Activated T-helper 2 cell treated with anti-CD3 and anti-CD28 coated beads, Interferon-gamma antibody, Interleukin-2, Interleukin-4, amounts not matched to agents 10 μg/mL and 5 μg/mL and 100 μg/mL, durations not matched to agents 14 hours and 24 hours and 36 hours (primary cell): Measurements from ENCODE around the gene CLRN2. TPM values are rescaled to one million over a fixed set of nuclear protein-coding genes. Genes with fewer than 3 reads are reported as not detected.

Experiments
- DNase-seq: peaks from one replicate; pipeline ENCODE4 v3.0.0; 2021; ENCODE audit warnings: low spot score
- H3K27ac Mint-ChIP-seq: one replicate; pipeline ENCODE4 v1.8.0; 2021; ENCODE audit warnings: mixed read lengths
- H3K27me3 Mint-ChIP-seq: one replicate; pipeline ENCODE4 v1.8.0; 2021; ENCODE audit warnings: low read depth, mixed read lengths
- H3K36me3 Mint-ChIP-seq: one replicate; pipeline ENCODE4 v1.8.0; 2021; ENCODE audit warnings: low read depth, mixed read lengths
- H3K4me1 Mint-ChIP-seq: one replicate; pipeline ENCODE4 v1.8.0; 2021; ENCODE audit warnings: low read depth, mixed read lengths
- H3K4me3 Mint-ChIP-seq: one replicate; pipeline ENCODE4 v1.8.0; 2021; ENCODE audit warnings: low read depth, mild to moderate bottlenecking, moderate library complexity, mixed read lengths
- H3K9me3 Mint-ChIP-seq: one replicate; pipeline ENCODE4 v1.8.0; 2021; ENCODE audit warnings: mixed read lengths
- intact Hi-C: fragments of 100-400 bp; cut with micrococcal nuclease; formaldehyde crosslinking; loops from one replicate; pipeline ENCODE4 v1.15.1; 2023
- total RNA-seq: library from RNA; stranded (reverse); gene quantifications from 2 replicates; pipeline ENCODE4 v1.2.3, GENCODE V29; 2022

The CLRN2 gene, protein sequence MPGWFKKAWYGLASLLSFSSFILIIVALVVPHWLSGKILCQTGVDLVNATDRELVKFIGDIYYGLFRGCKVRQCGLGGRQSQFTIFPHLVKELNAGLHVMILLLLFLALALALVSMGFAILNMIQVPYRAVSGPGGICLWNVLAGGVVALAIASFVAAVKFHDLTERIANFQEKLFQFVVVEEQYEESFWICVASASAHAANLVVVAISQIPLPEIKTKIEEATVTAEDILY
- total RNA-seq: not detected in 2 replicates

GRCh38 chr4:17514865-17515264 is at the start of gene CLRN2:
TSS of gene CLRN2 (plus strand) at chr4:17515165. CDS start at chr4:17515267, 102 bp downstream.
- Mint-ChIP-seq H3K4me3 (no peak within 1 kb of the TSS), H3K27me3 (peaks cover 20% of the 10 kb centered on the region), H3K36me3 (peaks cover 7% of the 10 kb centered on the region), H3K27ac (no peak within 1 kb of the TSS), H3K4me1 (peaks cover 19% of the 10 kb centered on the region), H3K9me3 (no peaks in the 10 kb centered on the region)
- intact Hi-C loops: loop anchor here (5.0 kb wide), 1 partner anchor 297 kb away; the partner anchor contains the start of genes DCAF16 and NCAPG
- no peak for DNase-seq

DNA sequence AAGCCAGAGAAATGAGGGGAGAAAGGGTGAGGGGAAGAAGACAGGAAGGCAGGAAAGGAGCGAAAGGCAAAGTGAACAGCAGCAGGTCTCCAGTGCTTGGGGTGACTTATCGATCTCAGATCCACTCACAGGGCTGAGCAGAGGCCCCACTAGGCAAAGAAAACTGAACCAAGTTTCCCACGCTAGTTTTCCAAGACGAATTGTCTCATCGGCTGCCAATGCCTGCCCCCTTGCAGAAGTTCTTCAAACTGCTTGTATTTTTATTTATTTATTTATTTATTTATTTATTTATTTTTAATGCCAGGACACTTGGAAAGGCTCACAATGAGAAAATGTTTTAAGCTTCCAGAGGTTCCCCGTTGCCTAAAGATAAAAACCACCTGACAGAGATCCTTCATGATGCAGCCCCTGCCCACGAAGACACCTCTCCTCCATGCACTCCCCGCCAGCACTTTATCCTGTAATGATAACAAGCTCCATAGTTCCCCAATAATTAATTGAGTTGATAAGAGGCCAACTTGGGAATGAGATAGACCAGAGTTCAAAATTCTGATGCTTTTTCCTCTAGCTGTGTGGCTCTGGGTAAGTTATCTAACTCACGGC is 46.2 kb upstream of the CLRN2 start:
- peaks cover 2% of the 10 kb centered on the region for H3K4me1 Mint-ChIP-seq
- H3K36me3 Mint-ChIP-seq: no peaks in the 10 kb centered on the region
- no peak overlapping the region for H3K27ac Mint-ChIP-seq
- intact Hi-C loops: no loop called here
- H3K9me3 Mint-ChIP-seq: no peaks in the 10 kb centered on the region
- no peak for DNase-seq
- H3K27me3 Mint-ChIP-seq: no peaks in the 10 kb centered on the region
- H3K4me3 Mint-ChIP-seq: no peak overlapping the region

GRCh38 chr4:17469931-17470674 is 44.9 kb upstream of the CLRN2 start:
- intact Hi-C loops: loop anchor here (5.0 kb wide), 1 partner anchor 133 kb away; no protein-coding TSS in a partner anchor
- DNase-seq: no peak
- Mint-ChIP-seq H3K36me3 (no peaks in the 10 kb centered on the region), H3K27me3 (no peaks in the 10 kb centered on the region), H3K27ac (no peak overlapping the region), H3K4me3 (no peak overlapping the region), H3K4me1 (peaks cover 2% of the 10 kb centered on the region), H3K9me3 (no peaks in the 10 kb centered on the region)

DNA sequence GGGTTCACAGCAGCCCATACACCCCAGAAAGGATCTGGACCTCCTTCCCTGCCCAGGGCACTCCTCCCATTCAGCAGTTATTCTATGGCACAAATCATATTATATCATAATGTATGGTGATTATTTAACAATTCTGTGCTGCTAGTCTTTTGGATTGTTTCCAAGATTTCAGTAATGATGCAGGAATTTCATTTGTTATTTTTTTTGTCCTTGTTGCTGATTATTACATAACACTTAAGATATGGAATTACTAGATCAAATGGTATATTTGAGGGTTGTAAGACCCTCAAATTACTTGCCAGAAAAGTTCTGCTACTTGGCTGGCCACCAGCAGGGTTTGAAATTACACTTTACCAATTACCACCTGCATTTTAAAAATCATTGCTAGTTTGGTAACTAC is 39.5 kb upstream of the CLRN2 start:
- Mint-ChIP-seq H3K36me3 (no peaks in the 10 kb centered on the region), H3K4me1 (peaks cover 2% of the 10 kb centered on the region), H3K27ac (no peak overlapping the region), H3K27me3 (no peaks in the 10 kb centered on the region), H3K4me3 (no peak overlapping the region), H3K9me3 (no peaks in the 10 kb centered on the region)
- intact Hi-C loops: no loop called here
- DNase-seq: no peak

GRCh38 chr4:17476853-17477252 is 38.1 kb upstream of the CLRN2 start:
- no peaks in the 10 kb centered on the region for H3K36me3 Mint-ChIP-seq
- no peaks in the 10 kb centered on the region for H3K9me3 Mint-ChIP-seq
- peaks cover 2% of the 10 kb centered on the region for H3K4me1 Mint-ChIP-seq
- no peaks in the 10 kb centered on the region for H3K27me3 Mint-ChIP-seq
- intact Hi-C loops: no loop called here
- H3K27ac Mint-ChIP-seq: no peak overlapping the region
- no peak overlapping the region for H3K4me3 Mint-ChIP-seq
- DNase-seq: no peak

DNA sequence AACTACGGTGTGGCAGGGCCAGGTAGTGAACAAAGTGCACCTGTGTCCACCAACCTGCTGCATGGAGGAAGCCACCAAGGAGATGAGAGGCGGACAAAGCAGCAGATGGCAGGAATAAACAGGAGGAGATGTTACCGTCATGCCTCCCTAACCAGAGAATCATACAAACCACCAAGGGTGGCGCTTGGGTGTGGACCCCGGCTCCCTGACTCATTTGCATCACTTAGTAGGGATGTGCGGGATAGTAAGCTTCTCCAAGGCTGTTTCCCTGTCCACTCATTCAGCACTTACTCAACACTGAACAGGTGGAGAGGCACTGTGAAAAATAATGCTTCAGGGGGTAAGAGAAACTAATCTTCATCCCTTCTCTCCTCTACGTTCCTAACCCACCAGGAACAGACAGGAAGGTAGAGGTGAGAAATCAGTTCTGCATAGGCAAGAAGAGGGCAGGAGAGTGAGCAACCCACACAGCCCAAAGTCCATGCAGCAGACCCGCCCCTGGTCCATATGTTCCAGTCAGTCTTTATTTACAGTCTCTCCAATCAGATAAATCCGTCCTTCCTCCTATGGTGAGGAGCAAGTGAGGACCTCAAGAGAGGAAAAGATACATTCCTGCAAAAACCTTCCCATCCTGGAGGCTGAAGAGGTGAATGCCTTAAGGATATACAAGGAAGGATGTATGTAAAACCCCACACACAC is 37.0 kb upstream of the CLRN2 start:
- Mint-ChIP-seq H3K9me3 (no peaks in the 10 kb centered on the region), H3K27ac (no peak overlapping the region), H3K4me3 (no peak overlapping the region), H3K4me1 (no peaks in the 10 kb centered on the region), H3K27me3 (no peaks in the 10 kb centered on the region), H3K36me3 (no peaks in the 10 kb centered on the region)
- intact Hi-C loops: no loop called here
- DNase-seq: no peak

DNA sequence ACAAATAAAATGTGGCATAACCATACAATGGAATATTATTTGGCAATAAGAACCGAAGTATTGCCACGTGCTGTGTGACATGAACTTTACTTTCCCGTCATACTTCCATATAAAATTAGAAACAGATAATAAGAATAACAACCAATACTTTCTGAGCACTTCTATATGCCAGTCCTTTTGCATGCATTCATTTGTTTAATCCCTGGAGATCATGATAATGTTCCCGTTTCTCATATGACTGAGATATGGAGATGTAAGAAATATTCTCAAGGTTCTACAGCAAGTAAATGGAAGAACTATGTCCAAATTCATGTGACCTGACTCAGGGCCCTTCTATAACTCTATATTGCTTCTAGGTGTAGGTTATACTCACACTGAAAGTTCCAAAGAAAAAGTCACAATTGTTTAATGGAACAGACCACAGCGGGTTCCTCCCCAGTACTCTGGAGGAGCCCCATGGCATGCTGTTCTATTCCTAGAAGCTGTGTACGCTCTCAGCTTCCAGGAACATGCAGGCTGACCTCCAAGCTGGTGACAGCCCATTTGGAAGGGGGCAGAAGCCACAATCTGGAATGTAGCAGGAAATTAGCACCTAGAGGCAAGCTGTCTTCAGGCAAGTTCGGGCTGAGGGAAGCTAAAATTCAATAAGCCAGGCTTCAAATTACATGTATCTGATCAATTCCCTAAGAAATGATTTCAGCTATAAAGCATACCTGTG is 34.6 kb upstream of the CLRN2 start:
- no peaks in the 10 kb centered on the region for H3K9me3 Mint-ChIP-seq
- no peak for DNase-seq
- H3K4me3 Mint-ChIP-seq: no peak overlapping the region
- peaks cover 5% of the 10 kb centered on the region for H3K36me3 Mint-ChIP-seq
- H3K27me3 Mint-ChIP-seq: no peaks in the 10 kb centered on the region
- intact Hi-C loops: no loop called here
- no peaks in the 10 kb centered on the region for H3K4me1 Mint-ChIP-seq
- no peak overlapping the region for H3K27ac Mint-ChIP-seq

- peaks cover 7% of the 10 kb centered on the region for H3K36me3 Mint-ChIP-seq
These were observed 34.0 kb upstream of the CLRN2 start for GRCh38 chr4:17480955-17481354.

DNA sequence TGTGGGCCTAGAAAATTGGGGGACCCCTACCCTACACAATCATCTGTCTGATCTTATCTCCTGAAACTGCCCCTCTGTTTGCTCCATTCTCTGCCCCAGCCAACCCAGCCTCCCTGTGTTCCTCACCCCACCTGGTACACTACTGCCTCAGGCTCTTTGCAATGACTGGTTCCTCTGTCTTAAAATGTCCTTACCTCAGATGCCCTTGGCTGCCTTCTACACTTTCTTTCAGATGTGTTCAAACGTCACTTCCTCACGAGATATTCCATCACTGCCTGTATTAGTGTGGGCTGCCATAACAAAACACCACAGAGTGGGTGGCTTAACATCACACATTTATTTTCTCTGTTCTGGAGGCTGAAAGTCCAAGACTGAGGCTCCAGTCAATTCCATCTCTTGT is 32.2 kb upstream of the CLRN2 start:
- H3K4me1 Mint-ChIP-seq: no peaks in the 10 kb centered on the region
- no peaks in the 10 kb centered on the region for H3K27me3 Mint-ChIP-seq
- intact Hi-C loops: no loop called here
- DNase-seq: no peak
- no peak overlapping the region for H3K27ac Mint-ChIP-seq
- no peaks in the 10 kb centered on the region for H3K9me3 Mint-ChIP-seq
- no peak overlapping the region for H3K4me3 Mint-ChIP-seq
- peaks cover 17% of the 10 kb centered on the region for H3K36me3 Mint-ChIP-seq

More at GRCh38 chr4:17480955-17481354, 34.0 kb upstream of the CLRN2 start:
- Mint-ChIP-seq H3K27me3 (no peaks in the 10 kb centered on the region), H3K4me1 (no peaks in the 10 kb centered on the region), H3K4me3 (no peak overlapping the region), H3K27ac (no peak overlapping the region), H3K9me3 (no peaks in the 10 kb centered on the region)
- no peak for DNase-seq
- intact Hi-C loops: no loop called here

- no peak overlapping the region for H3K4me3 Mint-ChIP-seq
- no peaks in the 10 kb centered on the region for H3K9me3 Mint-ChIP-seq
- H3K4me1 Mint-ChIP-seq: peaks cover 6% of the 10 kb centered on the region
- no peak for DNase-seq
- H3K36me3 Mint-ChIP-seq: peaks cover 45% of the 10 kb centered on the region
- H3K27ac Mint-ChIP-seq: no peak overlapping the region
- no peaks in the 10 kb centered on the region for H3K27me3 Mint-ChIP-seq
- intact Hi-C loops: no loop called here
These were observed 25.8 kb upstream of the CLRN2 start for GRCh38 chr4:17489123-17489522.

GRCh38 chr4:17489721-17490120 is 25.2 kb upstream of the CLRN2 start:
- DNase-seq: no peak
- Mint-ChIP-seq H3K4me3 (no peak overlapping the region), H3K27me3 (no peaks in the 10 kb centered on the region), H3K4me1 (peaks cover 9% of the 10 kb centered on the region), H3K9me3 (no peaks in the 10 kb centered on the region), H3K36me3 (peaks cover 45% of the 10 kb centered on the region), H3K27ac (no peak overlapping the region)
- intact Hi-C loops: no loop called here

DNA sequence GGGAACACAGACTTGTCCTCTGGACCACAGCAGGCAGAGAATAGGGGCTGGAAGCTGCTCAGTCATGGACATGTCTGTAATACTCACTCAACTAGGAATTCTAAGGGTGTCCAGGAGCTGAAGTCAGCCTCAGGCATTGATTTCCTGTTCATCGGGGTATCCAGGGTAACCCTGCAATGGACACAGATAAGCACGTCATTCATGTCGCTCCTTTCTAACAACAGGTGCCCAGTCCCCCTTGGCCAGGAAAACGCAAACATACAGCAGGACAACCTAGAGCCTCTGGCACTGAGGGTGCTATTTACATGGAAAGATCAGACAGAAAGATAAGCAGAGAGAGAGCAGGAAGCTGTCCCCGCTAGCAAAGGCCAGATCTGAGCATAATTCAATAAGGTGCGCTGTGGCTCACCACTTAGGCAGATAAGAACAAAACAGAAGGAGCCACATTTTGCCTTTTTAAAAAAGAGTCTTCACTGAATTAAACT is 24.3 kb upstream of the CLRN2 start:
- intact Hi-C loops: no loop called here
- Mint-ChIP-seq H3K4me3 (no peak overlapping the region), H3K36me3 (peaks cover 38% of the 10 kb centered on the region), H3K4me1 (peaks cover 9% of the 10 kb centered on the region), H3K27ac (no peak overlapping the region), H3K27me3 (no peaks in the 10 kb centered on the region), H3K9me3 (no peaks in the 10 kb centered on the region)
- no peak for DNase-seq
